IMR-90 (cell line): ENCODE data around the gene CDYL2. TPM values are rescaled to one million over a fixed set of nuclear protein-coding genes. Genes with fewer than 3 reads are reported as not detected.

ENCODE experiments used
- ATAC-seq: fragments of 200-7000 bp; cut with Tn5 transposase; 2 replicates; pipeline ENCODE4 v1.9.1; 2020; ENCODE audit warnings: low read depth, mild to moderate bottlenecking, moderate library complexity
- BruUV-seq: library from RNA; stranded (reverse); fragments of 400-500 nt; replicated peaks from 2 replicates; lab custom pipeline; 2021; lab: Mats Ljungman, UMichigan
- CTCF ChIA-PET: fragments of 300-600 bp; formaldehyde crosslinking; extraction: SDS; loops from one replicate; lab custom pipeline; 2021; ENCODE audit warnings: antibody characterized with exemption; lab: Yijun Ruan, JAX
- POLR2A ChIA-PET: fragments of 300-600 bp; sonication (Branson Sonifier 250); formaldehyde crosslinking; loops from one replicate; lab custom pipeline; 2022; ENCODE audit warnings: antibody characterized with exemption; ENCODE audit not compliant: unreplicated experiment; lab: Charles Lee
- DNase-seq: peaks from one replicate; pipeline ENCODE4 v3.0.0; 2013
- H2AFZ ChIP-seq: replicated peaks from 2 replicates; pipeline ENCODE3; 2013; ENCODE audit warnings: low read length, mild to moderate bottlenecking; ENCODE audit not compliant: poor library complexity
- H2AK5ac ChIP-seq: 2 replicates; pipeline ENCODE4 v1.6.1; 2013; ENCODE audit warnings: low read depth, low read length, inconsistent platforms
- H2AK9ac ChIP-seq: replicated peaks from 2 replicates; pipeline ENCODE3; 2013; ENCODE audit warnings: mild to moderate bottlenecking, low read depth, low read length, moderate library complexity; ENCODE audit not compliant: poor library complexity
- H2BK120ac ChIP-seq: 2 replicates; pipeline ENCODE4 v1.6.1; 2013; ENCODE audit warnings: low read depth, low read length, inconsistent platforms
- H2BK15ac ChIP-seq: 3 replicates; pipeline ENCODE4 v1.6.1; 2013; ENCODE audit warnings: low read depth, low read length, inconsistent platforms
- H2BK20ac ChIP-seq: 2 replicates; pipeline ENCODE4 v1.6.1; 2013; ENCODE audit warnings: low read depth, mild to moderate bottlenecking, inconsistent platforms, low read length, moderate library complexity
- H2BK5ac ChIP-seq: 2 replicates; pipeline ENCODE4 v1.6.1; 2013; ENCODE audit warnings: mild to moderate bottlenecking, low read depth, low read length, inconsistent platforms; ENCODE audit not compliant: poor library complexity, severe bottlenecking
- H3K14ac ChIP-seq: replicated peaks from 2 replicates; pipeline ENCODE4 v1.6.1; 2013; ENCODE audit warnings: low read depth, low read length, inconsistent platforms
- H3K18ac ChIP-seq: 2 replicates; pipeline ENCODE4 v1.6.1; 2013; ENCODE audit warnings: low read depth, low read length, control low read depth
- H3K23ac ChIP-seq: 2 replicates; pipeline ENCODE4 v1.6.1; 2013; ENCODE audit warnings: low read depth, low read length, inconsistent platforms
- H3K27ac ChIP-seq: 2 replicates; pipeline ENCODE4 v1.5.1; 2013; ENCODE audit warnings: mild to moderate bottlenecking, control low read depth, low read length; ENCODE audit not compliant: insufficient read depth
- H3K27me3 ChIP-seq: 2 replicates; pipeline ENCODE4 v1.6.1; 2013; ENCODE audit warnings: low read length; ENCODE audit not compliant: control insufficient read depth, insufficient read depth
- H3K36me3 ChIP-seq: 2 replicates; pipeline ENCODE4 v1.6.1; 2013; ENCODE audit warnings: low read length, mixed read lengths; ENCODE audit not compliant: control insufficient read depth, insufficient read depth
- H3K4ac ChIP-seq: 2 replicates; pipeline ENCODE4 v1.6.1; 2013; ENCODE audit warnings: low read depth, low read length, inconsistent platforms
- H3K4me1 ChIP-seq: 2 replicates; pipeline ENCODE4 v1.6.1; 2013; ENCODE audit warnings: low read length, mixed read lengths; ENCODE audit not compliant: control insufficient read depth, insufficient read depth
- H3K4me2 ChIP-seq: 2 replicates; pipeline ENCODE4 v1.6.1; 2013; ENCODE audit warnings: low read depth, mild to moderate bottlenecking, control low read depth, low read length, moderate library complexity
- H3K4me3 ChIP-seq: 2 replicates; pipeline ENCODE4 v1.5.1; 2013; ENCODE audit warnings: low read depth, mild to moderate bottlenecking, control low read depth, low read length, moderate library complexity; ENCODE audit not compliant: insufficient read depth
- H3K56ac ChIP-seq: 2 replicates; pipeline ENCODE4 v1.6.1; 2013; ENCODE audit warnings: low read length, inconsistent platforms; ENCODE audit not compliant: insufficient read depth; ENCODE audit errors: extremely low read depth
- H3K79me1 ChIP-seq, 2 experiments: 2 replicates each; pipeline ENCODE4 v1.6.1; 2013; ENCODE audit warnings: low read length in 2 of 2, inconsistent platforms in 1 of 2, low read depth in 1 of 2
- H3K9ac ChIP-seq: 2 replicates; pipeline ENCODE4 v1.6.1; 2013; ENCODE audit warnings: low read depth, low read length, control low read depth
- H3K9me1 ChIP-seq: 2 replicates; pipeline ENCODE4 v1.6.1; 2013; ENCODE audit warnings: low read length, inconsistent platforms; ENCODE audit not compliant: insufficient read depth
- H3K9me3 ChIP-seq: 2 replicates; pipeline ENCODE4 v1.6.1; 2013; ENCODE audit warnings: low read length; ENCODE audit not compliant: control insufficient read depth, insufficient read depth
- H4K20me1 ChIP-seq: 2 replicates; pipeline ENCODE4 v1.6.1; 2013; ENCODE audit warnings: low read length, inconsistent platforms; ENCODE audit not compliant: insufficient read depth
- H4K5ac ChIP-seq: 2 replicates; pipeline ENCODE4 v1.6.1; 2013; ENCODE audit warnings: mild to moderate bottlenecking, low read depth, low read length, control low read depth
- H4K8ac ChIP-seq, 2 experiments: 2 replicates each; pipeline ENCODE4 v1.6.1; 2013; ENCODE audit warnings: low read depth in 2 of 2, low read length in 2 of 2, control low read depth in 1 of 2, inconsistent platforms in 1 of 2
- H4K91ac ChIP-seq: 2 replicates; pipeline ENCODE4 v1.6.1; 2013; ENCODE audit warnings: low read depth, low read length, inconsistent platforms; ENCODE audit not compliant: insufficient read depth
- CEBPB ChIP-seq: IDR thresholded peaks from 2 replicates; pipeline ENCODE4 v1.6.1; 2012; ENCODE audit warnings: low read depth, low read length, improper control_type of control experiment
- FOS ChIP-seq: fragments of 150-350 bp; IDR thresholded peaks from 2 replicates; pipeline ENCODE4 v1.6.1; 2016; ENCODE audit warnings: low read depth, low read length
- MXI1 ChIP-seq: IDR thresholded peaks from 2 replicates; pipeline ENCODE4 v1.6.1; 2012; ENCODE audit warnings: low read depth, mild to moderate bottlenecking, low read length, moderate library complexity, borderline replicate concordance
- NFE2L2 ChIP-seq: fragments of 150-350 bp; IDR thresholded peaks from 2 replicates; pipeline ENCODE4 v1.6.1; 2016; ENCODE audit warnings: low read depth, mild to moderate bottlenecking, low read length
- POLR2A ChIP-seq: IDR thresholded peaks from 2 replicates; pipeline ENCODE4 v1.6.1; 2012; ENCODE audit warnings: mild to moderate bottlenecking, low read depth, low read length
- RFX5 ChIP-seq: IDR thresholded peaks from 2 replicates; pipeline ENCODE4 v1.8.0; 2012; ENCODE audit warnings: low read depth, mild to moderate bottlenecking, low read length, moderate library complexity
- WGBS, 2 experiments: methylation state at CpG; one replicate each; pipeline versions ENCODE4 v1.1.5 to v1.1.7; 2013; ENCODE audit warnings: missing lambda C conversion rate in 2 of 2; ENCODE audit not compliant: insufficient read length in 1 of 2; ENCODE audit errors: extremely low coverage in 2 of 2; 5-methylcytosine and 5-hydroxymethylcytosine counted together
- dilution Hi-C: fragments of 300-500 bp; cut with HindIII; formaldehyde crosslinking; loops from one replicate; pipeline ENCODE4 v1.14.3; 2018; ENCODE audit warnings: low sequenced_read_pairs; ENCODE audit not compliant: unreplicated experiment
- in situ Hi-C: fragments of 300-500 bp; cut with MboI; formaldehyde crosslinking; loops from 3 replicates; pipeline ENCODE4 v1.14.3; 2019; ENCODE audit warnings: low sequenced_read_pairs, inconsistent platforms, mixed read lengths
- intact Hi-C: fragments of 100-400 bp; cut with micrococcal nuclease; formaldehyde crosslinking; loops from 2 replicates; pipeline ENCODE4 v1.10.0; 2022
- polyA plus RNA-seq, 3 experiments: library from polyadenylated mRNA; depleted of rRNA; stranded (reverse); fragments of >200 nt; gene quantifications; 2 replicates each; pipeline ENCODE4 v1.2.3, GENCODE V29; 2012; ENCODE audit warnings: low replicate concordance in 1 of 3
- total RNA-seq: library from RNA; depleted of rRNA; stranded (reverse); fragments of >200 nt; gene quantifications from 2 replicates; pipeline ENCODE4 v1.2.3, GENCODE V29; 2012

Gene CDYL2
- total and polyA plus RNA-seq, 2 of the 4 experiments (the other 2 are of a cell fraction), result 1.2 to 3.9 TPM

- Histone ChIP-seq H3K79me1 (no peaks in the 10 kb centered on the region), H3K23ac (no peak overlapping the region), H3K27ac (no peak overlapping the region), H4K20me1 (no peaks in the 10 kb centered on the region), H3K9ac (no peak overlapping the region), H3K9me3 (peaks cover 8% of the 10 kb centered on the region; the same call in 1 of the 2 replicates), H3K4ac (no peak overlapping the region), H3K4me3 (no peak overlapping the region), H3K36me3 (no peaks in the 10 kb centered on the region), H4K91ac (no peak overlapping the region), H3K27me3 (no peaks in the 10 kb centered on the region), H4K5ac (no peak overlapping the region), H3K14ac (no peak overlapping the region), H4K8ac (no peak overlapping the region), H2AK5ac (no peak overlapping the region), H3K4me1 (no peaks in the 10 kb centered on the region), H2BK20ac (no peak overlapping the region), H2BK15ac (no peak overlapping the region), H2BK120ac (no peak overlapping the region), H3K18ac (no peak overlapping the region), H3K9me1 (no peaks in the 10 kb centered on the region), H3K4me2 (no peak overlapping the region), H2BK5ac (no peak overlapping the region), H2AFZ (no peak overlapping the region), H3K56ac (no peak overlapping the region), H2AK9ac (no peak overlapping the region)
- BruUV-seq, result no TSS peak
- DNase-seq (no peak), ATAC-seq (no peak)
- ChIA-PET POLR2A (no interaction called here), CTCF (no interaction called here)
- in situ Hi-C loops, result no loop called here
- TF ChIP-seq POLR2A (no peak), CEBPB (no peak), NFE2L2 (no peak), MXI1 (no peak), FOS (no peak), RFX5 (no peak)
- dilution Hi-C loops, result no loop called here
- intact Hi-C loops, result no loop called here
- WGBS, 2 experiments, result 67% methylated on average over 1 of the region's 11 CpGs; no CpG with 5 or more reads in 1 of the 2 experiments
Observed at GRCh38 chr16:80577485-80578280, 226.7 kb downstream of the CDYL2 start.
